HAP-1 (cell line): ENCODE measurements around the gene ILF2.
"Not testable (repeated sequence)": the region's sequence is repeated elsewhere in the genome, so short reads cannot be mapped to it uniquely, and the experiment has no call there.

ENCODE experiments used
- DNase-seq, 2 experiments: peaks; one replicate each; pipeline ENCODE4 v3.0.0-alpha.2; 2016 to 2020; ENCODE audit warnings: low spot score in 2 of 2
- H3K27me3 ChIP-seq: fragments of 250-450 bp; sonication (Bioruptor Pico); 2 replicates; pipeline ENCODE4 v1.5.1; 2020; ENCODE audit warnings: low read depth, mild to moderate bottlenecking, moderate library complexity
- H3K36me3 ChIP-seq: fragments of 250-450 bp; sonication (Bioruptor Pico); replicated peaks from 2 replicates; pipeline ENCODE4 v1.5.1; 2020; ENCODE audit warnings: mild to moderate bottlenecking
- H3K4me1 ChIP-seq: fragments of 250-450 bp; sonication (Bioruptor Pico); 2 replicates; pipeline ENCODE4 v1.5.1; 2020; ENCODE audit warnings: mild to moderate bottlenecking
- H3K4me3 ChIP-seq: fragments of 250-450 bp; sonication (Bioruptor Pico); 2 replicates; pipeline ENCODE4 v1.5.1; 2020; ENCODE audit warnings: mild to moderate bottlenecking, moderate library complexity
- H3K9me3 ChIP-seq: fragments of 250-450 bp; sonication (Bioruptor Pico); 2 replicates; pipeline ENCODE4 v1.5.1; 2020; ENCODE audit warnings: mild to moderate bottlenecking, moderate library complexity
- in situ Hi-C: fragments of 300-500 bp; cut with MboI; formaldehyde crosslinking; loops from 3 replicates; pipeline ENCODE4 v1.14.3; 2020; ENCODE audit warnings: low sequenced_read_pairs, inconsistent platforms, mixed read lengths

Gene ILF2

DNA sequence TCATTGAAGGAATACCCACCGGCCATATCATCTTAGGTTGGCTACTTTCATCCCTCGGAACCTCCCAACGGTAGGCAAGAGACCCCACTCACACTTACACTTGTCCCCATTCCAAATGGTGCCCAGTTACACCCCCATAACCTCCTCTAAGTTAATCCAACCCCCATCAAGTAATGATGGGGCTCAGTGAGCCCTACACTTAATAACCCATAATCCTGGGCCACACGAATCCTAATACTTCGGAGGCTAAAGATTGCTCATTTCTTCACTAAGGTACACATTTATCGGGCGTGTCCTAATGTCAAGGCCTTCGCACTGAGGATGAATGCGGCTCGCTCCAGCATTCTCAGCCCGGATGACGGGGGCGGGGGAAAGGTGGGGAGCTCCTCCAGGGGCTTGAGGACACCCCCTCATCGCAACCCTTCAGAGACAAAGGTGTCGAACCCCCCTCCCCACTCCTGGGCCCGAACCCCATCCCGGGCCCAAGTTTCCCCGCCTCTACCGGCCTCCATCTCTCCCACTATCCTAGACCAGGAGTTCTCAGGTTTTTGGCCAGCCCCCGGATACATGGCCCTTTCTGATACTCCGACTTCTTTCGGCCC lies 435 bp downstream of the ILF2 start:
- Histone ChIP-seq H3K36me3 (peaks cover 45% of the 10 kb centered on the region), H3K4me3 (peak overlapping the region; percentile 72), H3K4me1 (no peaks in the 10 kb centered on the region), H3K27me3 (no peaks in the 10 kb centered on the region), H3K9me3 (no peaks in the 10 kb centered on the region)
- in situ Hi-C loops = loop anchor here (10.0 to 25.0 kb wide), 2 partner anchors 74 to 592 kb away; partner anchors contain the start of gene HAX1
- DNase-seq = no peak

DNA sequence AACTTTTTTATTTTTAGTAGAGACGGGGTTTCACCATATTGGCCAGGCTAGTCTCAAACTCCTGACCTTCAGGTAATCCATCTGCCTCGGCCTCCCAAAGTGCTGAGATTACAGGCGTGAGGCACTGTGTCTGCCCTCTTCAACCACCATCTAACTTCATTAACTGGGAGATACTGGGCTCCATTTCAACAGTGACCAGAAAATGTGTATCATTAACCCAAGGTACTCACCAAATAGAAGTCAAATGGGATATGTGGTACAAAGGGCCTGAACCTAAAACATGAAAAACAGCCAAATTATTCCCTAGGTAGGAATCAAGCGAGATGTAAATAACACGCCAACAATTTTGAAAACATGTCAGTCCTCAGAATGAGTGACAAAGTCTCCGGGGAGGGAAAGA lies 1.2 kb downstream of the ILF2 start:
- no peaks in the 10 kb centered on the region for H3K9me3 ChIP-seq
- no peaks in the 10 kb centered on the region for H3K27me3 ChIP-seq
- no peak for DNase-seq
- H3K4me3 ChIP-seq = peak overlapping the region; percentile 72
- H3K36me3 ChIP-seq = peaks cover 53% of the 10 kb centered on the region
- in situ Hi-C loops = loop anchor here (10.0 to 25.0 kb wide), 2 partner anchors 75 to 593 kb away; partner anchors contain the start of gene HAX1
- no peaks in the 10 kb centered on the region for H3K4me1 ChIP-seq

DNA sequence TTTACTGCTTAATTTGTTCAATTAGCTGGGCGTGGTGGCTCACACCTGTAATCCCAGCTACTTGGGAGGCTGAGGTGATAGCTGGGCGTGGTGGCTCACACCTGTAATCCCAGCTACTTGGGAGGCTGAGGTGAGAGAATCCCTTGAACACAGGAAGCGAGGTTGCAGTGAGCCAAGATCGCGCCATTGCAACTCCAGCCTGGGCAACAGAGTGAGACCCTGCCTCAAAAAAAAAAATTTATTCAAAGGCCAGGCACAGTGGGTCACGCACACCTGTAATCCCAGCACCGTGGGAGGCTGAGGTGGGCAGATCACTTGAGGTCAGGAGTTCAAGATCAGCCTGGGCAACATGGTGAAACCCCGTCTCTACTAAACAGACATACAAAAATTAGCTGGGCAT lies 2.1 kb downstream of the ILF2 start:
- not testable (repeated sequence) for H3K9me3 ChIP-seq, H3K27me3 ChIP-seq, H3K4me3 ChIP-seq, DNase-seq, H3K4me1 ChIP-seq
- peaks cover 62% of the 10 kb centered on the region for H3K36me3 ChIP-seq
- in situ Hi-C loops = loop anchor here (25.0 kb wide), 1 partner anchor 594 kb away; the partner anchor contains the start of gene HAX1

DNA sequence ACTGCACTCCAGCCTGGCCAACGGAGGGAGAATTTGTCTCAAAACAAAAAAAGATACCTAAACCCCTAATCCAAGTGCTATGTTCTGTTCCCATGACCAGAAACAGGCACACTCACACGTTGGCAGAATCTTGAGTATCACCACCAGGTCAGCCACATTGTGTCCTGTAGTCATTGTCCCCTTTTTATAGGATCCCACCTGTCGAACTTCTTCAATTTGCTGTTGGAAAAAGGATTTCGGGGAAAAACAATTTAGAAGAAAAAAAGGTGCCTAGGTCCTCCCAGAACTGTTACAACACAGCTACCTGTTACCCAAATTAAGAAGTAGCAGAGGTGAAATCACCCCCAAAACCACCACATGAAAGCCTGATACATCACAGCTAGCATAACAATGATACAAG lies 3.4 kb downstream of the ILF2 start:
- Histone ChIP-seq H3K27me3 (no peaks in the 10 kb centered on the region), H3K9me3 (no peaks in the 10 kb centered on the region), H3K36me3 (peaks cover 74% of the 10 kb centered on the region), H3K4me1 (no peaks in the 10 kb centered on the region), H3K4me3 (no peak overlapping the region)
- DNase-seq = no peak
- in situ Hi-C loops = loop anchor here (25.0 kb wide), 1 partner anchor 595 kb away; the partner anchor contains the start of gene HAX1

DNA sequence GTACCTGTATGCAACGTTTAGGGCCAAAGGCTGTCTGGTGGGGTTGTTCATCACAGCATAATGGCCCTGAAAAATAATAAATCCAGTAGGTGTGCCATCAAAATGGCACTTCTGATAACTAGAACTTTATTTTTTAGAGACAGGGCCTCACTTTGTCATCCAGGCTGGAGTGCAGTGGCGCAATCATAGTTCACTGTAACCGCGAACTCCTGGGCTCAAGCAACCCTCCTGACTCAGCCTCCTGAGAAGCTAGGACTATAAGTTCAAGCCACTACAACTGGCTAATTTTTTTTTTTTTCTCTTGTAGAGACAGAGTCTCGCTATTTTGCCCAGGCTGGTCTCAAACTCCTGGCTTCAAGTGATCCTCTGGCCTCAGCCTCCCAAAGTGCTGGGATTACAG lies 7.6 kb downstream of the ILF2 start:
- no peak overlapping the region for H3K4me3 ChIP-seq
- DNase-seq = no peak
- peaks cover 10% of the 10 kb centered on the region for H3K4me1 ChIP-seq
- H3K36me3 ChIP-seq = peaks cover 87% of the 10 kb centered on the region
- in situ Hi-C loops = loop anchor here (25.0 kb wide), 1 partner anchor 599 kb away; the partner anchor contains the start of gene HAX1
- no peaks in the 10 kb centered on the region for H3K9me3 ChIP-seq
- H3K27me3 ChIP-seq = no peaks in the 10 kb centered on the region

DNA sequence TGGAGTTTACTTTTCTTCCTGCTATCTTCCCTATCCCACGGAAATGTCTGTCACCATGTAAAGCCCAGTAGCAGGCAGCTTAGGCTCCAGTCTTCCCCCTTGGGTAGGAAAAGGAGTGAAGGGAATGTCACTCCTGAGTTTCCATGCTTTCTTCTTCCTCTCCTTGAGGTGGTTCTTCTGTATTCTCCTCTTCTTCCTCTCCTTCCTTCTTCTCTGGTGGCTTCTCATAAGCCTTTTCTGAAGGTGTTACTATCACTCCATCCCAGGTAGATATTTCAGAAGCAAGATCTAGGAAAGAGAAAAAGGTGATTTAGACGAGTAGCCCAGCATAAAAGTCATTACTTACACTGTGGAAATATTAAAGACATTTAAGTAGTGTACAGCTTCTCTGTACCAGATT lies 8.5 kb downstream of the ILF2 start:
- H3K27me3 ChIP-seq = no peaks in the 10 kb centered on the region
- DNase-seq = no peak
- in situ Hi-C loops = loop anchor here (25.0 kb wide), 1 partner anchor 600 kb away; the partner anchor contains the start of gene HAX1
- no peaks in the 10 kb centered on the region for H3K9me3 ChIP-seq
- peaks cover 10% of the 10 kb centered on the region for H3K4me1 ChIP-seq
- H3K4me3 ChIP-seq = no peak overlapping the region
- H3K36me3 ChIP-seq = peaks cover 77% of the 10 kb centered on the region

DNA sequence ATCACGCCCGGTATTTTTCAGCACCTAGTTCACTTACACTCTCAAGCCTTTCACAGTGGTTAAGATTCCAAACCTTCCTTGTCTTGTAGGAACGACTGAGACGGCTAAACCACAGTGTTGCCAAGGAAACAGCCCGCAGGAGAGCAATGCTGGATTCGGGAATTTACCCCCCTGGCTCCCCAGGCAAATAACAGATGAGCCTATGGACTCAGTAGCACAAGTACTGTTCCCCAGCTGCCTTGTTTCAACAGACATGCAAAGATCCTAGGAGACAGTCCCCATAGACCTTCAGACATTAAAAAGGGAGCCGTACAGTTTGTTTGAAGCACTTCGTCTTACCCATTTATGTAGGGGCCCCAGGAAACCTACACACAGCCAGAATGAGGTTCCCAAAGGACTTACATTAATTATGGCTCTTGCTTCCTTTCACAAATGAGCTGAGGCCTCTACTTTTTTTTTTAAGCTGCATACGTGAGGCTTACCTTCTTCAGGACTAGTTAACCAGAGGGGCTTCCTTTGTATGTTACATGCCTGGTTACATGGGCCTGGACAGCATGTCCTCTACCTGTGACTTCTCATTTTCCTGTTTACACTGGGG lies 9.6 kb downstream of the ILF2 start:
- no peaks in the 10 kb centered on the region for H3K27me3 ChIP-seq
- no peak for DNase-seq
- H3K36me3 ChIP-seq = peaks cover 67% of the 10 kb centered on the region
- no peaks in the 10 kb centered on the region for H3K9me3 ChIP-seq
- no peak overlapping the region for H3K4me3 ChIP-seq
- in situ Hi-C loops = loop anchor here (25.0 kb wide), 1 partner anchor 601 kb away; the partner anchor contains the start of gene HAX1
- H3K4me1 ChIP-seq = peaks cover 10% of the 10 kb centered on the region

DNA sequence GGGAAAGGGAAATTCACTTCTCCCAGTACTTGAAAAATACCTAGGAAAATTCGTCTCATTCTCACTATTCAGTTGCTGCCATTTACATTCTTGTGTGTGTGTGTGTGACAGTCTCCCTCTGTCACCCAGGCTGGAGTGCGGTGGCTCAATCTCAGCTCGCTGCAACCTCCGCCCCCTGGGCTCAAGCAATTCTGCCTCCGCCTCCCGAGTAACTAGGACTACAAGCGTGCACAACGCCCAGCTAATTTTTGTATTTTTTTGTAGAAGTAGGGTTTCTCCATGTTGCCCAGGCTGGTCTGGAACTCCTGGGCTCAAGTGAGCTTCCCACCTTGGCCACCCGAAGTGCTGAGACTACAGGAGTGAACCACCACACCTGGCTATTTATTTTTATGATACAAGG lies 11.1 kb downstream of the ILF2 start:
- no peaks in the 10 kb centered on the region for H3K9me3 ChIP-seq
- no peaks in the 10 kb centered on the region for H3K27me3 ChIP-seq
- peaks cover 51% of the 10 kb centered on the region for H3K36me3 ChIP-seq
- in situ Hi-C loops = loop anchor here (25.0 kb wide), 1 partner anchor 603 kb away; the partner anchor contains the start of gene HAX1
- H3K4me1 ChIP-seq = peaks cover 10% of the 10 kb centered on the region
- peak in 1 of 2 experiments; percentile 37 for DNase-seq
- peak overlapping the region; percentile 96 for H3K4me3 ChIP-seq

DNA sequence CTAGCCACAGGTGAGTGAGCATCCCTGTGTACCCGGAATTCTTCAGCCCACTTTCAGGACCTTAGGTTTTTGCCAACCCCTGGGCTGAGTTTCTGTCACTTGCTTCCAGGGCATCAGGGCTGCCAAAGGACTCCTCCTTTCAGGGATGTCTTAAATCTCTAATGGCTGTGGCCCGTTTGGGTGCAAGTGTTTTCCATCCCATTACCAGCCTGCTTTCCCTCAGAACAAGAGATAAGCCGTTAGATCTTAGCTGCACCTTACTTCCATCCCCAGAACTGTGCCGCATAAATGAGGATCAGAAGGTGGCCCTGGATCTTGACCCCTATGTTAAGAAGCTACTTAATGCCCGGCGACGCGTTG lies 11.6 kb downstream of the ILF2 start:
- peak overlapping the region; percentile 96 for H3K4me3 ChIP-seq
- in situ Hi-C loops = loop anchor here (25.0 kb wide), 1 partner anchor 603 kb away; the partner anchor contains the start of gene HAX1
- no peak for DNase-seq
- peaks cover 46% of the 10 kb centered on the region for H3K36me3 ChIP-seq
- H3K4me1 ChIP-seq = peaks cover 10% of the 10 kb centered on the region
- H3K9me3 ChIP-seq = no peaks in the 10 kb centered on the region
- no peaks in the 10 kb centered on the region for H3K27me3 ChIP-seq

DNA sequence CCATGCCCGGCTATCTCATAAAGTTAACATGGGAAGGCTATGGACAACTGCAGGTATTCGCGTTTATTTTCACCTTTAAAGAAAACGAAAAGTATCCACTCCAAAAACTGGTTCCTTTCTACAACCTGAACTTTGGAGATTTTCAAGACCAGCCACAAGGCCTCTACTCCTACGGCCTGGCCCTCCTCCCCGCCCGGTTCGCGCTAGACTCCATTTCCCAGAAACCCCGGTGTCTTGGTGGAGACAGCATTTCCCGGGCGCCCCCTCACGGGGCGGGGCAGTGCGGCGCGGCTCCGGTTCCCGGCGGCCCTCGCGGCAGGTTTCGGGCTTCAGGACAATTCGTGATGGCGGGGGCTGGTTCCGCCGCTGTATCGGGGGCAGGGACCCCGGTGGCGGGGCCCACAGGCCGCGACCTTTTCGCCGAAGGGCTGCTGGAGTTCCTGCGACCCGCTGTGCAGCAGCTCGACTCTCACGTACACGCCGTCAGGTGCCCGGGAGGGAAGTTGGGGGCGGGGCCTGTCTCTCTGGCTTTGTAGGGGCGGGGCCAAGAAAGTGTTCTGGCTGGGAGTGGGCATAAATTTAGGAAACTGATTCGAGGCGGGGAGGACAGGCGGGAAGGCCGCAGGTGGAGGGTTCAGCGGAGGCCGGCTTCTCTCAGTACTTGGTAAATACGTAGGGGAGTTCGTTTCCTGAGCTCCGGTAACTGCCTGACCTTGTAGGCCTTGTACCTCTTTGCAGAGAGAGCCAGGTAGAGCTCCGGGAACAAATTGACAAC lies 12.2 kb downstream of the ILF2 start, which contains the start of gene SNAPIN:
Gene SNAPIN, plus strand, starts transcription at position 304 of the 775 bp plus-strand sequence. Its CDS starts 41 bp downstream, at position 345.
- Histone ChIP-seq H3K9me3 (no peaks in the 10 kb centered on the region), H3K27me3 (no peaks in the 10 kb centered on the region), H3K4me3 (peak within 1 kb of the TSS; percentile 96), H3K4me1 (peaks cover 10% of the 10 kb centered on the region), H3K36me3 (peaks cover 40% of the 10 kb centered on the region)
- in situ Hi-C loops = loop anchor here (25.0 kb wide), 1 partner anchor 604 kb away; the partner anchor contains the start of gene HAX1
- peak; percentile 93 to 96 for DNase-seq

DNA sequence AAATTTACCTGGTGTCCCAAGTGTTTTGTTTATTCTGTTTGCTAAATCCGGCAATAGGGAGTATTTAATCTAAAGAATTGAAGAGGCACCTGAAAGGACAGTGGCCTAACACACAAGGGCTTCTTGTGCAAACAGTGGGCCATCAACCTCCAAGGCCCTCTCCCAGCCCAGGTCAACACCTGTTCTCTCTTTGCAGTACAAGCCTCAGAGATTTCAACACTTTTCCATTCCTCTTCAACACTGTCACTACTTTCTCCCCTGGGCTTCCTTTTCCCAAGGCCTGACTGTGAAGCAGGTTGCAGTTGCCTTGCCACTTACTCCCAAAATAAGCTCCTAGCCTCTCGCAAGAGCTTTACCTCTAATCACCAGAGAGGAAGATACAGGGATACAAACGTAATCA lies 15.5 kb downstream of the ILF2 start:
- in situ Hi-C loops = loop anchor here (25.0 kb wide), 1 partner anchor 607 kb away; the partner anchor contains the start of gene HAX1
- no peaks in the 10 kb centered on the region for H3K27me3 ChIP-seq
- no peak overlapping the region for H3K4me3 ChIP-seq
- DNase-seq = no peak
- no peaks in the 10 kb centered on the region for H3K9me3 ChIP-seq
- H3K36me3 ChIP-seq = peaks cover 11% of the 10 kb centered on the region
- H3K4me1 ChIP-seq = peaks cover 10% of the 10 kb centered on the region

DNA sequence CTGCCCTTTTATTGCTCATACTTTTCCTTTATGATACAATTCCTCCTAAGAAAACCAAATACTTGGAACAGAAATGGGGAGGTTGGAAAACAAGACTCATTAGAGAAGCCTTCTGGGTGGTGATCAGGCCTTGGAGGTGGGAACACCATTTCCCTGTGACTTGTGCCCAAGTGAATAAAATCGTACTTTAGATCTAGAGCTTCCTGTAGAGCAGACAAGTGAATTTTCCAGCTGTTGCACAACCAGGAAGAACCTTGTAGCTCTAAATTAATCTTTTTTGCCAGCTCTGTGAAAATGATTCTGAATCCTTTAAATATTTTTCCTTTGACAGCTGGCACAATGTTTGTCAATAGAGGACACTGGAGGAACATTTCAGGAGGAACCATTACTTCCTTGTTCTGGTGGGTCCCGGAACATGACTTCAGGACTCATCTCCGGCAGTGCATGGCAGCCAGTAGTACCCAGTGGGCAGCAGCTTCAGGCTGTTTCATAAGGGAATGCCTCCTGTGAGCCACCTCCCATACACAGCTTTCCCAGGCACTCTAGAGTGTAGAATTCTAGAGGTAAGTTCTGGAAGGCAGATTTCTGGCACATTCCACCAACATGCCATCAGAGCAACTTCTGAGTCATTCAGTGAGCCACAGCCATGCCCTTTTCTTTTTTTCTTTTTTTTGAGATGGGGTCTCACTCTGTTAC lies 17.8 kb downstream of the ILF2 start:
- Histone ChIP-seq H3K4me3 (no peak overlapping the region), H3K27me3 (no peaks in the 10 kb centered on the region), H3K4me1 (no peaks in the 10 kb centered on the region), H3K9me3 (no peaks in the 10 kb centered on the region), H3K36me3 (no peaks in the 10 kb centered on the region)
- in situ Hi-C loops = loop anchor here (25.0 kb wide), 1 partner anchor 609 kb away; the partner anchor contains the start of gene HAX1
- DNase-seq = no peak

DNA sequence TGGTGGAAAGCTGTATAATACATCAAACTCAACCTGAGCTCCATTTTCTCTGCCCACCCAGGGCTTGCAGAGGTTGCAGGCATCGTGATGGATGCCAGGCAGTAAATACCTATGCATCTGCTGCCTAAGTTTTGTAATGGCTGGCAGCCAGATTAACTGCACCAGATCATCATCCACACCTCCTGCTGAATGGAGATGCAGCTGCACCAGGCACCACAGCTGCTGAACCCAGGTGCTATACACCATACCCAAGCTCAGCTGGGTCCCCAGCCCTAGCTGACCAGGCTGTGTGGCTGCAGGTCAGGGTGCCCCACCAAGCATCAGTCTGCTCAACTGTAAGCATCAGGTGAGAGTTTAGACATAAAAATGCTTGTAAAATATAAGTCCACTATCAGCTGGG lies 19.0 kb downstream of the ILF2 start:
- Histone ChIP-seq H3K27me3 (no peaks in the 10 kb centered on the region), H3K4me3 (no peak overlapping the region), H3K9me3 (no peaks in the 10 kb centered on the region), H3K36me3 (no peaks in the 10 kb centered on the region), H3K4me1 (no peaks in the 10 kb centered on the region)
- DNase-seq = no peak
- in situ Hi-C loops = loop anchor here (25.0 kb wide), 1 partner anchor 611 kb away; the partner anchor contains the start of gene HAX1
